Activated CD8-positive, alpha-beta T cell treated with anti-CD3 and anti-CD28 coated beads for 36 hours (primary cell): Measurements from ENCODE around the gene HIP1R. TPM values are rescaled to one million over a fixed set of nuclear protein-coding genes. Genes with fewer than 3 reads are reported as not detected.

Experiments
- ATAC-seq: fragments of 200-7000 bp; cut with Tn5 transposase; one replicate; pipeline ENCODE4 v1.10.0; 2021; ENCODE audit warnings: mild to moderate bottlenecking, moderate library complexity
- CTCF ChIA-PET: fragments of 350-600 bp; sonication (Branson Sonifier 250); formaldehyde crosslinking; loops from one replicate; lab custom pipeline; 2021; ENCODE audit warnings: antibody characterized with exemption; lab: Charles Lee
- POLR2A ChIA-PET: fragments of 350-600 bp; sonication (Branson Sonifier 250); formaldehyde crosslinking; loops from one replicate; lab custom pipeline; 2021; ENCODE audit warnings: antibody characterized with exemption; lab: Charles Lee
- DNase-seq: peaks from one replicate; pipeline ENCODE4 v3.0.0-alpha.2; 2020
- H3K27ac Mint-ChIP-seq: one replicate; pipeline ENCODE4 v1.8.0; 2021; ENCODE audit warnings: mild to moderate bottlenecking, mixed read lengths
- H3K27me3 Mint-ChIP-seq: one replicate; pipeline ENCODE4 v1.8.0; 2021; ENCODE audit warnings: mixed read lengths
- H3K36me3 Mint-ChIP-seq: one replicate; pipeline ENCODE4 v1.8.0; 2021; ENCODE audit warnings: low read depth, mixed read lengths
- H3K4me1 Mint-ChIP-seq: one replicate; pipeline ENCODE4 v1.8.0; 2021; ENCODE audit warnings: low read depth, mixed read lengths
- H3K4me3 Mint-ChIP-seq: one replicate; pipeline ENCODE4 v1.8.0; 2021; ENCODE audit warnings: mild to moderate bottlenecking, moderate library complexity, mixed read lengths
- H3K9me3 Mint-ChIP-seq: one replicate; pipeline ENCODE4 v1.8.0; 2021; ENCODE audit warnings: mixed read lengths
- intact Hi-C: fragments of 100-400 bp; cut with micrococcal nuclease; formaldehyde crosslinking; loops from one replicate; pipeline ENCODE4 v1.10.0; 2022
- total RNA-seq, 2 experiments: library from RNA; stranded (reverse); gene quantifications; one replicate each; pipeline ENCODE4 v1.2.3, GENCODE V29; 2021
- TF ChIP-seq, protein P1 (sequence below): fragments of 200-600 bp; IDR thresholded peaks from one replicate; pipeline ENCODE4 v1.8.0; 2022; ENCODE audit warnings: antibody characterized with exemption, mild to moderate bottlenecking

Gene HIP1R
- total RNA-seq, 2 experiments from 2014 or later: 22.8 to 22.9 TPM

DNA sequence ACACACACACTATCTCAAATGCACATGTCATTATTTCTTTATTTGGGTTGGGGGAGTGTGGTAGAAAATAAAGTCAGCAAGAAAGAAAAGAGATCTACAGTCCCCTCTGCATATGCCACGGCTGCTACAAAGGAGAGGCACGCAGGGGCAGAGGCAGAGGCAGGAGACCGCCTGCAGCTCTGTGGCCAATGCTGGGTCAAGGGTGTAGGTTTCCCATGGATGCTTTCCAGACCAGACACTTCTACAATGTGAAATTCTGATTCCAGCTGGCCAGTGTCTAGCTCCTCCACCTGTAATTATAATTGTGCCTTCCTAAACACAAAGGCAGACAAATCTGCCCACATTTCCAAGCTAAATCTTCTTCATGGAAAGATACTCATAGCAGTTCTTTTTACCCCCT is 41.5 kb downstream of the HIP1R start:
- Mint-ChIP-seq H3K27me3 (peaks cover 12% of the 10 kb centered on the region), H3K4me3 (no peak overlapping the region), H3K9me3 (no peaks in the 10 kb centered on the region), H3K4me1 (peaks cover 90% of the 10 kb centered on the region), H3K36me3 (peaks cover 23% of the 10 kb centered on the region), H3K27ac (no peak overlapping the region)
- intact Hi-C loops: no loop called here
- no peak for ATAC-seq
- POLR2A ChIA-PET: interaction anchor here (1.0 to 21.6 kb wide), 4 partner anchors 11 to 39 kb away, joined by 3 to 239 read pairs (median 4); partner anchors contain the start of gene VPS37B
- TF ChIP-seq, protein P1, sequence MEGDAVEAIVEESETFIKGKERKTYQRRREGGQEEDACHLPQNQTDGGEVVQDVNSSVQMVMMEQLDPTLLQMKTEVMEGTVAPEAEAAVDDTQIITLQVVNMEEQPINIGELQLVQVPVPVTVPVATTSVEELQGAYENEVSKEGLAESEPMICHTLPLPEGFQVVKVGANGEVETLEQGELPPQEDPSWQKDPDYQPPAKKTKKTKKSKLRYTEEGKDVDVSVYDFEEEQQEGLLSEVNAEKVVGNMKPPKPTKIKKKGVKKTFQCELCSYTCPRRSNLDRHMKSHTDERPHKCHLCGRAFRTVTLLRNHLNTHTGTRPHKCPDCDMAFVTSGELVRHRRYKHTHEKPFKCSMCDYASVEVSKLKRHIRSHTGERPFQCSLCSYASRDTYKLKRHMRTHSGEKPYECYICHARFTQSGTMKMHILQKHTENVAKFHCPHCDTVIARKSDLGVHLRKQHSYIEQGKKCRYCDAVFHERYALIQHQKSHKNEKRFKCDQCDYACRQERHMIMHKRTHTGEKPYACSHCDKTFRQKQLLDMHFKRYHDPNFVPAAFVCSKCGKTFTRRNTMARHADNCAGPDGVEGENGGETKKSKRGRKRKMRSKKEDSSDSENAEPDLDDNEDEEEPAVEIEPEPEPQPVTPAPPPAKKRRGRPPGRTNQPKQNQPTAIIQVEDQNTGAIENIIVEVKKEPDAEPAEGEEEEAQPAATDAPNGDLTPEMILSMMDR: no peak
- CTCF ChIA-PET: interaction anchor here (0.7 to 1.2 kb wide), 2 partner anchors 8 to 76 kb away, joined by 3 read pairs; no protein-coding TSS in a partner anchor
- no peak for DNase-seq

DNA sequence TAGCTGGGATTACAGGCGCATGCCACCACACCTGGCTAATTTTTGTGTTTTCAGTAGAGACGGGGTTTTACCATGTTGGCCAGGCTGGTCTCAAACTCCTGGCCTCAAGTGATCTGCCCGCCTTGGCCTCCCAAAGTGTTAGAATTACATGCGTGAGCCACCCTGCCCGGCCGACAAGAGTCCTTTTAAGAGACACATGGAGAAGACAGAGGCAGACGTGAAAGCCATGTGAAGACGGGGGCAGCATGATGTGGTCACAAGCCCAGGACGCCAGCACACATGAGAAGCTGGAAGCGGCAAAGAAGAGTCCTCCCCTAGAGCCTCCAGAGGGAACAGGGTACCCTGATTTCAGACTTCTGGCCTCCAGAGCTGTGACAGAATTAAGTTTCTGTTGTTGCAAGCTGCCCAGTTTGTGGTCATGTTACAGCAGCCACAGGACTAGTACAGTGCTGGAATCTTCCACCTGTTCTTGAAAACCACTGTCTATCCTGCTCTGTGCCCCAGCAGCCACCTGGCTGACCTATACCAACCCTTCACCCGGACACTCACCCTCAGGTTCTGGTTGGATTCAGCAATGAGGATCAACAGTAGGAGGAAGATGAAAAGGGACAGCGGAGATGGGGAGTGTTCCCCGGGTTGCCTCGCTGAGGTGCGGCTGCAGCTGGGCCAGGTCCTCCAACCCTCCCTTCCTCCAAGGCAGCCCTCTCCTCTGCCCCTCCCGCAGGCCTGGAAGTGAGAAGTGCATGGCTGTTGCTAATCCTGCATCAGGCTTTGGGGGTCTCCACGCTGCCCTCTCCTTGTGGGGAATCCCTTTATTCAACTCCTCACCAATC is 43.7 kb downstream of the HIP1R start:
- no peak overlapping the region for H3K4me3 Mint-ChIP-seq
- peaks cover 90% of the 10 kb centered on the region for H3K4me1 Mint-ChIP-seq
- peaks cover 26% of the 10 kb centered on the region for H3K36me3 Mint-ChIP-seq
- peak overlapping the region; percentile 38 for H3K27ac Mint-ChIP-seq
- peaks cover 2% of the 10 kb centered on the region for H3K9me3 Mint-ChIP-seq
- ChIA-PET POLR2A (interaction anchor here (0.8 to 21.6 kb wide), 5 partner anchors 8 to 96 kb away, joined by 3 to 239 read pairs (median 7); partner anchors contain the start of genes OGFOD2 and VPS37B), CTCF (interaction anchor here (0.8 to 5.0 kb wide), 8 partner anchors 9 to 363 kb away, joined by 3 to 70 read pairs (median 6); partner anchors contain the start of gene VPS37B)
- no peak for DNase-seq
- intact Hi-C loops: no loop called here
- ATAC-seq: no peak
- TF ChIP-seq, protein P1: no peak
- peaks cover 10% of the 10 kb centered on the region for H3K27me3 Mint-ChIP-seq

DNA sequence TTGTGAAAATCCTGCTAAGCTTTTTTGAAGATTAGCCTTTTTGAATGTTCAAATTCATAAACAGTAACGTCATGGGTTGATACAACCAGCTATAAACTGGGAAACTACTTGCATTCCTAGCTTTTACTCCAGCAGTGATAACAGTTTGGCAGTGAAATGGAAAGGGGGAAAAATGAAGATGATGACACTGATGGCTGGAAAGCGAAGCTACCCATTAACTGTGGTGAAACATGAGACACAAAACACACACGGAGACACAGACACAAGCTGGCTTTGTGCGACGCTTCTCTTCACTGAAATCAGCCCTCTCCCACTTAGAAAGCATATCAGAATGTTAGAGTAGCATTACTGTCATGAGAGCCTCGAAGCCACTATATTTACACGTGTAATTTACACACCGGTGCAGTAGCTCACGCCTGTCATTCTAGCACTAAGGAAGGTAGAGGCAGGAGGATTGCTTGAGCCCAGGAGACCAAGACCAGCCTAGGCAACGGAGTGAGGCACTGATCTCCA is 45.0 kb downstream of the HIP1R start:
- no peak overlapping the region for H3K27ac Mint-ChIP-seq
- H3K4me1 Mint-ChIP-seq: peaks cover 94% of the 10 kb centered on the region
- no peak overlapping the region for H3K4me3 Mint-ChIP-seq
- DNase-seq (no peak), ATAC-seq (no peak)
- H3K27me3 Mint-ChIP-seq: peaks cover 10% of the 10 kb centered on the region
- ChIA-PET CTCF (interaction anchor here (0.8 to 5.0 kb wide), 13 partner anchors 8 to 361 kb away, joined by 3 to 70 read pairs (median 4); partner anchors contain the start of gene VPS37B), POLR2A (interaction anchor here (0.9 to 21.6 kb wide), 4 partner anchors 9 to 95 kb away, joined by 3 to 239 read pairs (median 8); partner anchors contain the start of genes OGFOD2 and VPS37B)
- TF ChIP-seq, protein P1: no peak
- H3K36me3 Mint-ChIP-seq: peaks cover 28% of the 10 kb centered on the region
- peaks cover 2% of the 10 kb centered on the region for H3K9me3 Mint-ChIP-seq
- intact Hi-C loops: no loop called here

DNA sequence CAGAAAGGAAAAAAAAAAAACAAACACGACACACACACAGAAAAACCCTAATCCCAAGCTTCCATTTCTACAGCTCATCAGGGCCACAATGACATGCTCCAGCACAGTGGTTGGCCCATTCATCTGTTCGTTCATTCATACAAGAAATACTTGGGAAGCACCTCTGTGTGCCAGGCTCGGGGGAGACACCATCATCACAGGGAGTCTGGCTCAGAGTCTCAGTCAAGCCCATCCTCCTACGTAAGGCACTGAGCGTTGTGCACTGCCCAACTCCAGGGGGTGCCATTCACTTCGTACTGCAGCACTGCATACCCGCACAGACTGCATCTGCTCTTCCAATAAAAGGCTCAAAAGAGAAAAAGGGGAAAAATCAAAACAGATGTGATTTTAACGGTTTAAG is 45.4 kb downstream of the HIP1R start:
- peaks cover 28% of the 10 kb centered on the region for H3K36me3 Mint-ChIP-seq
- peaks cover 10% of the 10 kb centered on the region for H3K27me3 Mint-ChIP-seq
- H3K27ac Mint-ChIP-seq: no peak overlapping the region
- ATAC-seq: peak; percentile 51
- DNase-seq: peak; percentile 51
- peaks cover 2% of the 10 kb centered on the region for H3K9me3 Mint-ChIP-seq
- intact Hi-C loops: no loop called here
- ChIA-PET CTCF (interaction anchor here (0.7 to 5.0 kb wide), 12 partner anchors 8 to 101 kb away, joined by 3 to 70 read pairs (median 4); partner anchors contain the start of gene VPS37B), POLR2A (interaction anchor here (0.9 to 21.6 kb wide), 4 partner anchors 9 to 95 kb away, joined by 3 to 239 read pairs (median 8); partner anchors contain the start of genes OGFOD2 and VPS37B)
- TF ChIP-seq, protein P1: peak; percentile 52
- H3K4me3 Mint-ChIP-seq: no peak overlapping the region
- H3K4me1 Mint-ChIP-seq: peaks cover 91% of the 10 kb centered on the region
